Activated B cell treated with CpG ODN at 0.5 μM for 24 hours (primary cell): ENCODE measurements around the gene C5orf52. TPM values are rescaled to one million over a fixed set of nuclear protein-coding genes. Genes with fewer than 3 reads are reported as not detected.

Experiments
- ATAC-seq: fragments of 200-7000 bp; cut with Tn5 transposase; one replicate; pipeline ENCODE4 v1.10.0; 2021; ENCODE audit warnings: low read depth, mild to moderate bottlenecking, moderate library complexity
- CTCF ChIA-PET: fragments of 350-600 bp; sonication (Branson Sonifier 250); formaldehyde crosslinking; loops from one replicate; lab custom pipeline; 2021; ENCODE audit warnings: antibody characterized with exemption; lab: Charles Lee
- POLR2A ChIA-PET: fragments of 350-600 bp; sonication (Branson Sonifier 250); formaldehyde crosslinking; loops from one replicate; lab custom pipeline; 2021; ENCODE audit warnings: antibody characterized with exemption; lab: Charles Lee
- DNase-seq: peaks from one replicate; pipeline ENCODE4 v3.0.0; 2022
- H3K27ac Mint-ChIP-seq: one replicate; pipeline ENCODE4 v1.8.0; 2020; ENCODE audit warnings: mixed read lengths
- H3K27me3 Mint-ChIP-seq: one replicate; pipeline ENCODE4 v1.8.0; 2021; ENCODE audit warnings: mixed read lengths
- H3K36me3 Mint-ChIP-seq: one replicate; pipeline ENCODE4 v1.8.0; 2021; ENCODE audit warnings: low read depth, mixed read lengths
- H3K4me1 Mint-ChIP-seq: one replicate; pipeline ENCODE4 v1.8.0; 2021; ENCODE audit warnings: mixed read lengths
- H3K4me3 Mint-ChIP-seq: one replicate; pipeline ENCODE4 v1.8.0; 2020; ENCODE audit warnings: mild to moderate bottlenecking, mixed read lengths
- H3K9me3 Mint-ChIP-seq: one replicate; pipeline ENCODE4 v1.8.0; 2020; ENCODE audit warnings: mixed read lengths
- CTCF ChIP-seq: fragments of 200-600 bp; IDR thresholded peaks from one replicate; pipeline ENCODE4 v1.8.0; 2022; ENCODE audit warnings: antibody characterized with exemption, mild to moderate bottlenecking
- intact Hi-C: fragments of 100-400 bp; cut with micrococcal nuclease; formaldehyde crosslinking; loops from one replicate; pipeline ENCODE4 v1.15.1; 2024
- total RNA-seq: library from RNA; stranded (reverse); gene quantifications from 2 replicates; pipeline ENCODE4 v1.2.3, GENCODE V29; 2022

The C5orf52 gene
- total RNA-seq, 1 donor from 2014 or later: not detected

GRCh38 chr5:157651623-157652376, 19.5 kb upstream of the C5orf52 start:
- H3K4me1 Mint-ChIP-seq: peaks cover 50% of the 10 kb centered on the region
- no peak for TF ChIP-seq CTCF
- intact Hi-C loops: loop anchor here (1.0 to 5.0 kb wide), 8 partner anchors 19 to 219 kb away; partner anchors contain the start of genes C5orf52 and LSM11
- ChIA-PET POLR2A (interaction anchor here (0.5 to 2.0 kb wide), 20 partner anchors 10 to 219 kb away, joined by 3 to 8 read pairs (median 4); no protein-coding TSS in a partner anchor), CTCF (interaction anchor here (0.6 to 2.6 kb wide), 8 partner anchors 18 to 180 kb away, joined by 3 to 10 read pairs (median 4); partner anchors contain the start of gene LSM11)
- no peaks in the 10 kb centered on the region for H3K27me3 Mint-ChIP-seq
- peak overlapping the region; percentile 84 for H3K4me3 Mint-ChIP-seq
- peaks cover 13% of the 10 kb centered on the region for H3K9me3 Mint-ChIP-seq
- ATAC-seq (peak; percentile 97), DNase-seq (peak; percentile 77)
- peaks cover 8% of the 10 kb centered on the region for H3K36me3 Mint-ChIP-seq
- peak overlapping the region; percentile 86 for H3K27ac Mint-ChIP-seq

- no peak for TF ChIP-seq CTCF
- H3K27me3 Mint-ChIP-seq: no peaks in the 10 kb centered on the region
- CTCF ChIA-PET: interaction anchor here (0.6 to 2.6 kb wide), 4 partner anchors 59 to 91 kb away, joined by 3 to 10 read pairs (median 4); partner anchors contain the start of gene LSM11
- H3K4me3 Mint-ChIP-seq: peak within 1 kb of the TSS; percentile 84
- POLR2A ChIA-PET: interaction anchor here (0.5 to 2.0 kb wide), 12 partner anchors 9 to 135 kb away, joined by 3 to 10 read pairs (median 4); partner anchors contain the start of gene THG1L
- H3K4me1 Mint-ChIP-seq: peaks cover 46% of the 10 kb centered on the region
- peaks cover 8% of the 10 kb centered on the region for H3K36me3 Mint-ChIP-seq
- no peak for DNase-seq
- H3K27ac Mint-ChIP-seq: peak within 1 kb of the TSS; percentile 86
- intact Hi-C loops: loop anchor here (5.0 kb wide), 2 partner anchors 65 to 220 kb away; no protein-coding TSS in a partner anchor
- ATAC-seq: no peak
- peaks cover 13% of the 10 kb centered on the region for H3K9me3 Mint-ChIP-seq
Observed at GRCh38 chr5:157652377-157652692, 19.0 kb upstream of the C5orf52 start, which contains the start of gene SOX30. TSS of gene SOX30 (minus strand) at chr5:157652438. CDS start at chr5:157652078, 360 bp downstream.

GRCh38 chr5:157657516-157657915, 13.8 kb upstream of the C5orf52 start:
- intact Hi-C loops: no loop called here
- CTCF ChIA-PET: no interaction called here
- POLR2A ChIA-PET: no interaction called here
- Mint-ChIP-seq H3K9me3 (peaks cover 18% of the 10 kb centered on the region), H3K4me3 (no peak overlapping the region), H3K4me1 (peaks cover 14% of the 10 kb centered on the region), H3K27me3 (no peaks in the 10 kb centered on the region), H3K36me3 (peaks cover 27% of the 10 kb centered on the region), H3K27ac (no peak overlapping the region)
- no peak for TF ChIP-seq CTCF
- no peak for DNase-seq
- no peak for ATAC-seq

GRCh38 chr5:157658893-157659292, 12.4 kb upstream of the C5orf52 start:
- no peak for TF ChIP-seq CTCF
- peaks cover 22% of the 10 kb centered on the region for H3K36me3 Mint-ChIP-seq
- peaks cover 15% of the 10 kb centered on the region for H3K9me3 Mint-ChIP-seq
- H3K4me3 Mint-ChIP-seq: no peak overlapping the region
- ChIA-PET CTCF (no interaction called here), POLR2A (no interaction called here)
- H3K27me3 Mint-ChIP-seq: no peaks in the 10 kb centered on the region
- intact Hi-C loops: no loop called here
- peaks cover 17% of the 10 kb centered on the region for H3K4me1 Mint-ChIP-seq
- no peak for ATAC-seq
- H3K27ac Mint-ChIP-seq: no peak overlapping the region
- no peak for DNase-seq
